Measurements from ENCODE around the gene SLC4A9.

The SLC4A9 gene

DNA sequence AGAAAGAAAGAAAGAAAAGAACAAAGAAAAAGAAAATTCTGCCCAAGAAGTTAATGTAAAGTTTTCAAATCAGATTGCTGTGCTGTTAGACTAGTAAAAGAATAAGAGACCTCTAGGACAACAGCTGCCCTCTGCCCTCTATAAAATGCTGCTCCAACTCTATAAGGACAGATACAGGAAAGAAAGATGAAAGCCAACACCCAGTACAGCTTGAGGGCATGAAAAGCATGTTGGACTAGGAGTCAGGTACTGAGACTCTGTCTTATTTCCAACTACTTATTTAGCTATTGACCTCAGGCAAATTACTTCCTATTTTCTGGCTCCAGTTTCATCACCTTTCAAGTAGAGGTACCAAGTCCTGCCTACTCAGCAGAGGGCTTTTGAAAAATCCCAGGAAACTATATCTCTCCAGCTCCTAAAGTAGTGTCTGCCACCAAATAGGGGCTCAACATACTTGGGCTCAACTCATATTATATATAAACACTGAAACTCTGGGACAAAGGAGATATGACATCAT, 19.3 kb upstream of the SLC4A9 start:
- H3K4me1 ChIP-seq (ENCODE audit: control insufficient read depth, insufficient read depth, low read length) = no peaks in the 10 kb centered on the region
- POLR2A ChIA-PET = interaction anchor here (1.3 kb wide), 1 partner anchor 12 kb away, joined by 3 read pairs; no protein-coding TSS in a partner anchor
- no peak overlapping the region for H3K27ac ChIP-seq (ENCODE audit: extremely low read depth, low read depth, low read length)
- no peak overlapping the region for H3K4me3 ChIP-seq (ENCODE audit: low read depth, low read length)
- TF ChIP-seq ZNF148 (tag by site-specific recombination; IDR thresholded peaks at IDR 0.05; ENCODE audit: borderline replicate concordance) (no peak), ATF2 (tag by site-specific recombination; IDR thresholded peaks at IDR 0.05; ENCODE audit: low read depth) (0 out of 2 replicates have a peak, but pooled peaks have one; percentile 24), GLIS1 (tag by site-specific recombination; IDR thresholded peaks at IDR 0.05) (no peak)
- H3K36me3 ChIP-seq (ENCODE audit: control insufficient read depth in 2 of 2, insufficient read depth in 1 of 2, low read length in 2 of 2) = peaks cover 0 to 30% of the 10 kb centered on the region in 2 experiments; a peak in 1 of 3 replicates
- H3K9me3 ChIP-seq (ENCODE audit: control insufficient read depth, insufficient read depth, low read depth, low read length) = no peaks in the 10 kb centered on the region
- CTCF ChIA-PET = interaction anchor here (0.7 to 17.1 kb wide), 3 partner anchors 8 to 98 kb away, joined by 3 to 660 read pairs (median 12); no protein-coding TSS in a partner anchor

DNA sequence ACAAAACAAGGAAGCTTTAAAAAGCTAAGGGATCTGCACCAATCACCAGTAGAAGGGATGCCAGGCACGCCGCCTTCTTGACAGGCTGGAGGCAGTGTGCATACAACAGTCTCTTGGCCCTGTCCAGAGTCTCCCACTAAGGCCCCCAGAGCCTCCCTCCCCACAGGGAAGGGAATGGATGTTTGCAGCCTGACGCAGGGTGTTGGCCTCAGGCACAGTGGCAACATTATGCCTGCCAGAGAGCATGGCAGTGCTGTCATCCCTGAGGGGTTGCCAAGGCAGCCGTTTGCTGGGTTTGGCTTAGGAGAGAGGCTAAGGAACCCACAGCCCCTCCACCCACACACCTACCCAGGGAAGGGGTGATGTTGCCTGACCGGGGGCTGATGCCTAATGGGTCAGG, 18.4 kb upstream of the SLC4A9 start:
- CTCF ChIA-PET = interaction anchor here (17.1 kb wide), 1 partner anchor 99 kb away, joined by 660 read pairs; no protein-coding TSS in a partner anchor
- TF ChIP-seq ZNF645 (tag by site-specific recombination; IDR thresholded peaks at IDR 0.05) (no peak), ZFHX2 (tag by site-specific recombination; conservative IDR thresholded peaks at IDR 0.05) (peak; percentile 62), KLF7 (tag by site-specific recombination; IDR thresholded peaks at IDR 0.05; ENCODE audit: borderline replicate concordance) (no peak), ZNF366 (tag by site-specific recombination; conservative IDR thresholded peaks at IDR 0.05) (no peak), ZNF146 (tag by site-specific recombination; IDR thresholded peaks at IDR 0.05) (no peak), KLF17 (tag by site-specific recombination; IDR thresholded peaks at IDR 0.05) (no peak), ZNF138 (tag by site-specific recombination; IDR thresholded peaks at IDR 0.05; ENCODE audit: borderline replicate concordance) (no peak), ZNF2 (tag by site-specific recombination; IDR thresholded peaks at IDR 0.05) (no peak)
- Histone ChIP-seq H3K4me3 (ENCODE audit: low read depth, low read length) (no peak overlapping the region), H3K36me3 (ENCODE audit: control insufficient read depth in 2 of 2, insufficient read depth in 1 of 2, low read length in 2 of 2) (peaks cover 0 to 25% of the 10 kb centered on the region in 2 experiments; a peak in 1 of 3 replicates), H3K27ac (ENCODE audit: extremely low read depth, low read depth, low read length) (no peak overlapping the region), H3K9me3 (ENCODE audit: control insufficient read depth, insufficient read depth, low read depth, low read length) (no peaks in the 10 kb centered on the region), H3K4me1 (ENCODE audit: control insufficient read depth, insufficient read depth, low read length) (no peaks in the 10 kb centered on the region)
- POLR2A ChIA-PET = no interaction called here

- Histone ChIP-seq H3K27ac (ENCODE audit: extremely low read depth, low read depth, low read length) (no peak overlapping the region), H3K9me3 (ENCODE audit: control insufficient read depth, insufficient read depth, low read depth, low read length) (no peaks in the 10 kb centered on the region), H3K4me3 (ENCODE audit: low read depth, low read length) (no peak overlapping the region), H3K4me1 (ENCODE audit: control insufficient read depth, insufficient read depth, low read length) (no peaks in the 10 kb centered on the region), H3K36me3 (ENCODE audit: control insufficient read depth in 2 of 2, insufficient read depth in 1 of 2, low read length in 2 of 2) (peaks cover 0 to 22% of the 10 kb centered on the region in 2 experiments; a peak in 1 of 3 replicates)
- POLR2A ChIA-PET = no interaction called here
- CTCF ChIA-PET = interaction anchor here (0.6 to 17.1 kb wide), 2 partner anchors 100 to 215 kb away, joined by 3 to 660 read pairs; partner anchors contain the start of gene SRA1
- TF ChIP-seq KLF17 (tag by site-specific recombination; IDR thresholded peaks at IDR 0.05) (no peak), ZBTB1 (tag by site-specific recombination; IDR thresholded peaks at IDR 0.05) (no peak), IKZF3 (tag by site-specific recombination; IDR thresholded peaks at IDR 0.05) (no peak), ZNF561 (tag by site-specific recombination; IDR thresholded peaks at IDR 0.05; ENCODE audit: borderline replicate concordance) (no peak), ZNF175 (tag by site-specific recombination; IDR thresholded peaks at IDR 0.05) (no peak)
These were observed 17.7 kb upstream of the SLC4A9 start for GRCh38 chr5:140342287-140342686.
